ENCODE results near the gene KITLG. TPM values are rescaled to one million over a fixed set of nuclear protein-coding genes. Genes with fewer than 3 reads are reported as not detected.

KITLG gene
- total RNA-seq, 1 experiment from 2014 or later = 4.6 TPM

- intact Hi-C loops (cut with micrococcal nuclease; ENCODE audit: unreplicated experiment) = no loop called here
- Histone ChIP-seq H3K27me3 (replicated peaks; ENCODE audit: insufficient read depth, low read depth, low read length, poor library complexity) (no peaks in the 10 kb centered on the region), H3K9me3 (ENCODE audit: low read depth, low read length, poor library complexity, severe bottlenecking) (no peaks in the 10 kb centered on the region), H3K4me3 (ENCODE audit: low read depth, low read length, poor library complexity, severe bottlenecking) (no peak overlapping the region), H3K4me1 (ENCODE audit: insufficient read depth, low read length, poor library complexity, severe bottlenecking) (no peaks in the 10 kb centered on the region), H3K36me3 (ENCODE audit: insufficient read depth, low read length, poor library complexity, severe bottlenecking) (no peaks in the 10 kb centered on the region), H3K27ac (ENCODE audit: low read depth, low read length, poor library complexity, severe bottlenecking) (no peak overlapping the region)
- DNase-seq (ENCODE audit: low spot score) = no peak
- CTCF ChIA-PET = interaction anchor here (0.6 kb wide), 1 partner anchor 17 kb away, joined by 3 read pairs; no protein-coding TSS in a partner anchor
- BruUV-seq (replicated peaks) = no TSS peak
- TF ChIP-seq CTCF (conservative IDR thresholded peaks at IDR 0.05; ENCODE audit: low read depth, low read length) = no peak
- TF ChIP-seq EZH2 (IDR thresholded peaks at IDR 0.05; ENCODE audit: borderline replicate concordance, low read depth, low read length, poor library complexity, severe bottlenecking) = no peak
- POLR2A ChIA-PET (ENCODE audit: low non-redundant PET) = interaction anchor here (1.1 kb wide), 1 partner anchor 15 kb away, joined by 3 read pairs; the partner anchor contains the start of gene KITLG
These were observed 14.5 kb upstream of the KITLG start for GRCh38 chr12:88594780-88595179.

- BruUV-seq (replicated peaks) = no TSS peak
- CTCF ChIA-PET = no interaction called here
These were observed 11.1 kb upstream of the KITLG start for GRCh38 chr12:88591343-88591742.

GRCh38 chr12:88590851-88591250, 10.6 kb upstream of the KITLG start:
- H3K4me1 ChIP-seq (ENCODE audit: insufficient read depth, low read length, poor library complexity, severe bottlenecking) = no peaks in the 10 kb centered on the region
- BruUV-seq (replicated peaks) = no TSS peak
- no peak for DNase-seq (ENCODE audit: low spot score)
- H3K27me3 ChIP-seq (replicated peaks; ENCODE audit: insufficient read depth, low read depth, low read length, poor library complexity) = no peaks in the 10 kb centered on the region
- ChIA-PET POLR2A (ENCODE audit: low non-redundant PET) (no interaction called here), CTCF (no interaction called here)
- no peaks in the 10 kb centered on the region for H3K36me3 ChIP-seq (ENCODE audit: insufficient read depth, low read length, poor library complexity, severe bottlenecking)
- H3K9me3 ChIP-seq (ENCODE audit: low read depth, low read length, poor library complexity, severe bottlenecking) = no peaks in the 10 kb centered on the region
- intact Hi-C loops (cut with micrococcal nuclease; ENCODE audit: unreplicated experiment) = no loop called here
- H3K4me3 ChIP-seq (ENCODE audit: low read depth, low read length, poor library complexity, severe bottlenecking) = no peak overlapping the region
- no peak overlapping the region for H3K27ac ChIP-seq (ENCODE audit: low read depth, low read length, poor library complexity, severe bottlenecking)
- TF ChIP-seq EZH2 (IDR thresholded peaks at IDR 0.05; ENCODE audit: borderline replicate concordance, low read depth, low read length, poor library complexity, severe bottlenecking) (no peak), CTCF (conservative IDR thresholded peaks at IDR 0.05; ENCODE audit: low read depth, low read length) (no peak)

More at GRCh38 chr12:88591343-88591742, 11.1 kb upstream of the KITLG start:
- H3K36me3 ChIP-seq (ENCODE audit: insufficient read depth, low read length, poor library complexity, severe bottlenecking) = no peaks in the 10 kb centered on the region
- H3K4me3 ChIP-seq (ENCODE audit: low read depth, low read length, poor library complexity, severe bottlenecking) = no peak overlapping the region
- intact Hi-C loops (cut with micrococcal nuclease; ENCODE audit: unreplicated experiment) = no loop called here
- no peak overlapping the region for H3K27ac ChIP-seq (ENCODE audit: low read depth, low read length, poor library complexity, severe bottlenecking)
- no peak for DNase-seq (ENCODE audit: low spot score)
- no peaks in the 10 kb centered on the region for H3K9me3 ChIP-seq (ENCODE audit: low read depth, low read length, poor library complexity, severe bottlenecking)
- no peak for TF ChIP-seq EZH2 (IDR thresholded peaks at IDR 0.05; ENCODE audit: borderline replicate concordance, low read depth, low read length, poor library complexity, severe bottlenecking)
- H3K4me1 ChIP-seq (ENCODE audit: insufficient read depth, low read length, poor library complexity, severe bottlenecking) = no peaks in the 10 kb centered on the region
- no peaks in the 10 kb centered on the region for H3K27me3 ChIP-seq (replicated peaks; ENCODE audit: insufficient read depth, low read depth, low read length, poor library complexity)
- POLR2A ChIA-PET (ENCODE audit: low non-redundant PET) = no interaction called here

GRCh38 chr12:88585077-88585476, 4.8 kb upstream of the KITLG start:
- POLR2A ChIA-PET (ENCODE audit: low non-redundant PET) = no interaction called here
- Histone ChIP-seq H3K4me3 (ENCODE audit: low read depth, low read length, poor library complexity, severe bottlenecking) (no peak overlapping the region), H3K27me3 (replicated peaks; ENCODE audit: insufficient read depth, low read depth, low read length, poor library complexity) (no peaks in the 10 kb centered on the region), H3K27ac (ENCODE audit: low read depth, low read length, poor library complexity, severe bottlenecking) (no peak overlapping the region), H3K36me3 (ENCODE audit: insufficient read depth, low read length, poor library complexity, severe bottlenecking) (no peaks in the 10 kb centered on the region), H3K9me3 (ENCODE audit: low read depth, low read length, poor library complexity, severe bottlenecking) (no peaks in the 10 kb centered on the region), H3K4me1 (ENCODE audit: insufficient read depth, low read length, poor library complexity, severe bottlenecking) (peaks cover 6% of the 10 kb centered on the region)
- DNase-seq (ENCODE audit: low spot score) = no peak
- CTCF ChIA-PET = no interaction called here
- BruUV-seq (replicated peaks) = no TSS peak
- TF ChIP-seq CTCF (conservative IDR thresholded peaks at IDR 0.05; ENCODE audit: low read depth, low read length) = no peak
- TF ChIP-seq EZH2 (IDR thresholded peaks at IDR 0.05; ENCODE audit: borderline replicate concordance, low read depth, low read length, poor library complexity, severe bottlenecking) = no peak
- intact Hi-C loops (cut with micrococcal nuclease; ENCODE audit: unreplicated experiment) = no loop called here
